ENCODE measurements around the gene PKIB.

The PKIB gene

GRCh38 chr6:122671251-122671650, 61.0 kb downstream of the PKIB start:
- DNase-seq: no peak

GRCh38 chr6:122673343-122673961, 63.2 kb downstream of the PKIB start:
- DNase-seq: no peak

GRCh38 chr6:122676146-122676545, 65.9 kb downstream of the PKIB start:
- DNase-seq: no peak

GRCh38 chr6:122676688-122677087, 66.5 kb downstream of the PKIB start:
- DNase-seq: no peak

GRCh38 chr6:122677406-122677805, 67.2 kb downstream of the PKIB start:
- DNase-seq: no peak

- no peak for DNase-seq
These were observed 68.6 kb downstream of the PKIB start for GRCh38 chr6:122678841-122679240.

- no peak for DNase-seq
These were observed 71.5 kb downstream of the PKIB start for GRCh38 chr6:122681705-122682104.

GRCh38 chr6:122683989-122684651, 73.9 kb downstream of the PKIB start:
- no peak for DNase-seq

GRCh38 chr6:122692175-122692598, 82.0 kb downstream of the PKIB start:
- no peak for DNase-seq

GRCh38 chr6:122692807-122693580, 82.8 kb downstream of the PKIB start:
- no peak for DNase-seq

- DNase-seq: no peak
These were observed 83.9 kb downstream of the PKIB start for GRCh38 chr6:122694075-122694474.

GRCh38 chr6:122694602-122695001, 84.4 kb downstream of the PKIB start:
- no peak for DNase-seq

- no peak for DNase-seq
These were observed 85.0 kb downstream of the PKIB start for GRCh38 chr6:122695188-122695587.

GRCh38 chr6:122696079-122696478, 85.9 kb downstream of the PKIB start:
- no peak for DNase-seq

- DNase-seq: no peak
These were observed 86.6 kb downstream of the PKIB start for GRCh38 chr6:122696853-122697252.

GRCh38 chr6:122697458-122697857, 87.3 kb downstream of the PKIB start:
- DNase-seq: no peak

- no peak for DNase-seq
These were observed 91.5 kb downstream of the PKIB start for GRCh38 chr6:122701666-122702065.

- DNase-seq: no peak
These were observed 92.6 kb downstream of the PKIB start for GRCh38 chr6:122702841-122703240.

GRCh38 chr6:122704066-122704465, 93.9 kb downstream of the PKIB start:
- DNase-seq: no peak

- no peak for DNase-seq
These were observed 99.8 kb downstream of the PKIB start for GRCh38 chr6:122709922-122710512.

GRCh38 chr6:122710908-122711635, 100.9 kb downstream of the PKIB start:
- DNase-seq: no peak

- no peak for DNase-seq
These were observed 101.9 kb downstream of the PKIB start for GRCh38 chr6:122712093-122712447.
